ENCODE data around the gene CTRL.
"Not testable (repeated sequence)": the region's sequence is repeated elsewhere in the genome, so short reads cannot be mapped to it uniquely, and the experiment has no call there.

Gene CTRL

GRCh38 chr16:67941469-67942199 is 10.0 kb upstream of the CTRL start:
- no peak for DNase-seq (ENCODE audit: low read depth)

GRCh38 chr16:67940446-67941089 is 8.9 kb upstream of the CTRL start:
- no peak for DNase-seq (ENCODE audit: low read depth)

- DNase-seq (ENCODE audit: low read depth): no peak
Observed at GRCh38 chr16:67939507-67940445, 8.1 kb upstream of the CTRL start.

- not testable (repeated sequence) for DNase-seq (ENCODE audit: low read depth)
Observed at GRCh38 chr16:67937713-67938112, 6.1 kb upstream of the CTRL start.

- peak; percentile 61 for DNase-seq (ENCODE audit: low read depth)
Observed at GRCh38 chr16:67936880-67937605, 5.4 kb upstream of the CTRL start.

GRCh38 chr16:67936124-67936879 is 4.6 kb upstream of the CTRL start, which contains the start of gene PSMB10:
Gene PSMB10 (minus strand): TSS chr16:67936850. CDS start chr16:67936749, 101 bp downstream.
- peak; percentile 19 for DNase-seq (ENCODE audit: low read depth)

GRCh38 chr16:67935402-67936123 is 3.9 kb upstream of the CTRL start:
- DNase-seq (ENCODE audit: low read depth): peak; percentile 91

GRCh38 chr16:67935101-67935401 is 3.4 kb upstream of the CTRL start:
- no peak for DNase-seq (ENCODE audit: low read depth)

GRCh38 chr16:67934306-67935100 is 2.8 kb upstream of the CTRL start:
- DNase-seq (ENCODE audit: low read depth): no peak

GRCh38 chr16:67933805-67934204 is 2.1 kb upstream of the CTRL start:
- no peak for DNase-seq (ENCODE audit: low read depth)

- no peak for DNase-seq (ENCODE audit: low read depth)
Observed at GRCh38 chr16:67932462-67932840, 789 bp upstream of the CTRL start.

GRCh38 chr16:67930678-67931211 is 917 bp downstream of the CTRL start:
- DNase-seq (ENCODE audit: low read depth): no peak

- DNase-seq (ENCODE audit: low read depth): no peak
Observed at GRCh38 chr16:67930191-67930590, 1.5 kb downstream of the CTRL start.

GRCh38 chr16:67928561-67929364 is 2.9 kb downstream of the CTRL start:
- peak; percentile 56 for DNase-seq (ENCODE audit: low read depth)

- no peak for DNase-seq (ENCODE audit: low read depth)
Observed at GRCh38 chr16:67928147-67928546, 3.5 kb downstream of the CTRL start.

GRCh38 chr16:67927131-67927941 is 4.3 kb downstream of the CTRL start:
- DNase-seq (ENCODE audit: low read depth): no peak

- DNase-seq (ENCODE audit: low read depth): no peak
Observed at GRCh38 chr16:67926181-67926750, 5.4 kb downstream of the CTRL start.

Measured in activated T-helper 1 cell treated with Interleukin-2 at 50 U/mL for 16 hours (primary cell).